Neural progenitor cell (in vitro differentiated cells): ENCODE data around the gene SLC4A4.

ENCODE experiments used
- CTCF ChIP-seq: fragments of 200-600 bp; sonication (generic); IDR thresholded peaks from 2 replicates; pipeline ENCODE4 v1.5.1; 2017; ENCODE audit warnings: antibody characterized with exemption, mild to moderate bottlenecking
- EZH2 ChIP-seq: fragments of 200-600 bp; sonication (generic); IDR thresholded peaks from 2 replicates; pipeline ENCODE4 v1.6.1; 2017; ENCODE audit warnings: antibody characterized with exemption, mild to moderate bottlenecking, moderate library complexity
- EZH2phosphoT487 ChIP-seq: fragments of 200-600 bp; sonication (generic); IDR thresholded peaks from 2 replicates; pipeline ENCODE4 v1.6.1; 2017; ENCODE audit warnings: antibody characterized with exemption

GRCh38 chr4:71541541-71541940, 202.7 kb downstream of the SLC4A4 start:
- no peak for TF ChIP-seq EZH2
- TF ChIP-seq CTCF = no peak
- TF ChIP-seq EZH2phosphoT487 = no peak
